Subcutaneous adipose tissue (tissue), 4 donors: ENCODE measurements around the gene EHD4. TPM values are rescaled to one million over a fixed set of nuclear protein-coding genes. Genes with fewer than 3 reads are reported as not detected.

Source experiments
- total RNA-seq, 4 donors: library from RNA; depleted of rRNA; stranded (reverse); fragments of >200 nt; gene quantifications; one replicate each; pipeline ENCODE4 v1.1.0, GENCODE V29; 2016
- TF ChIP-seq, protein P1 (sequence below): fragments of 450-650 bp; IDR thresholded peaks from one replicate; pipeline ENCODE4 v1.5.1; 2016; ENCODE audit warnings: low read depth, mild to moderate bottlenecking, control low read depth, antibody characterized with exemption, moderate library complexity

EHD4 gene
- total RNA-seq, 4 donors from 2014 or later: 24.8 to 43.2 (median 33.0) TPM

DNA sequence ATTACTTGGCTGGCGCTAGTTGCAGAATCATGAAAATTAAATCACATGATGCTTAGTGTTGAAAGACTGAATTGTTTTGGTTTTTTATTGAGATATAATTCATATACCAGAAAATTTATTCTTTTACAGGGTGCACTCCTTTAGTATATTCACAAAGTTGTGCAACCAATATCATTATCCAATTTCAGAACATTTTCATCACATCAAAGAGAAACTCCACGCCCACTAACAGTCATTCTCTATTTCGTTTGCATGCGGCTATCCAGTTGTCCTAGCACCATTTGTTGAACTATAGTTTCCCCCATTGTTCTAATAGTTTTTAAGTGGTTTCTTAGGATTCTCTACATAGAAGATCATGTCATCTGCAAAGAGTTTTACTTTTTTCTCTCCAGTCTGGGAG, 3.7 kb downstream of the EHD4 start:
- TF ChIP-seq, protein P1, sequence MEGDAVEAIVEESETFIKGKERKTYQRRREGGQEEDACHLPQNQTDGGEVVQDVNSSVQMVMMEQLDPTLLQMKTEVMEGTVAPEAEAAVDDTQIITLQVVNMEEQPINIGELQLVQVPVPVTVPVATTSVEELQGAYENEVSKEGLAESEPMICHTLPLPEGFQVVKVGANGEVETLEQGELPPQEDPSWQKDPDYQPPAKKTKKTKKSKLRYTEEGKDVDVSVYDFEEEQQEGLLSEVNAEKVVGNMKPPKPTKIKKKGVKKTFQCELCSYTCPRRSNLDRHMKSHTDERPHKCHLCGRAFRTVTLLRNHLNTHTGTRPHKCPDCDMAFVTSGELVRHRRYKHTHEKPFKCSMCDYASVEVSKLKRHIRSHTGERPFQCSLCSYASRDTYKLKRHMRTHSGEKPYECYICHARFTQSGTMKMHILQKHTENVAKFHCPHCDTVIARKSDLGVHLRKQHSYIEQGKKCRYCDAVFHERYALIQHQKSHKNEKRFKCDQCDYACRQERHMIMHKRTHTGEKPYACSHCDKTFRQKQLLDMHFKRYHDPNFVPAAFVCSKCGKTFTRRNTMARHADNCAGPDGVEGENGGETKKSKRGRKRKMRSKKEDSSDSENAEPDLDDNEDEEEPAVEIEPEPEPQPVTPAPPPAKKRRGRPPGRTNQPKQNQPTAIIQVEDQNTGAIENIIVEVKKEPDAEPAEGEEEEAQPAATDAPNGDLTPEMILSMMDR: no peak

DNA sequence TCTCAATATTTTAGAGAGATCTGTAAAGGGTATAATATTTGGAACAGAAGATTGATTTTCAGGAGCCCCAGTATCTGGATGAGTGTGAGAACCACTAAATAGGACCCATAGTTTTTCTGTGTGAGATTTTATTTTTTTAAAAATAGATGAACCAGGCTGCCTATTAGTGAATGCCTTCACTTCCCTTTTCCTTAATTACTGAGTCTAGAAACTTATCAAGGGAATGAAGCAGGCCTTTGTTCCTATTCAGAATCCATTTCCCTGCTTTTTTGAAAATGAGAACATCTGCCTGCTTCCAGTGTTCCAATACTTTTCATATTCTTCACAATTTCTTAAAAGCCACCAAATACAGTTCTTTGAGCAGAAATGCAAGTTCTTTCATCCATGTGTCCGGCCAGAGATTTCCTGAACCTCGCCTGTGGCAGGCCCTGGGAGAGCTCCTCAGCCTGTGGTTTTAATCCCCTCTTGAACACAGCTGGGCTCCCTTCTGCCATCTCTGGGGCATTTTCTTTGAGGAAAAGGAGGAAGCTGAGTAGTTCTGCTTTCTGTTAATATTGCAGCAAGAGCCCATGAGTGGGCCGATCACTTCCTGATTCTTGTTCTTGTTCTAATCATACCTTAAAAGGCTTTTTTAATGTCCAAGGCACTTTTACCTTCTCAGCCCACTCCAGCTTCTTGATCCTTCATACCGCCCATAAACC, 4.7 kb downstream of the EHD4 start:
- TF ChIP-seq, protein P1: no peak

DNA sequence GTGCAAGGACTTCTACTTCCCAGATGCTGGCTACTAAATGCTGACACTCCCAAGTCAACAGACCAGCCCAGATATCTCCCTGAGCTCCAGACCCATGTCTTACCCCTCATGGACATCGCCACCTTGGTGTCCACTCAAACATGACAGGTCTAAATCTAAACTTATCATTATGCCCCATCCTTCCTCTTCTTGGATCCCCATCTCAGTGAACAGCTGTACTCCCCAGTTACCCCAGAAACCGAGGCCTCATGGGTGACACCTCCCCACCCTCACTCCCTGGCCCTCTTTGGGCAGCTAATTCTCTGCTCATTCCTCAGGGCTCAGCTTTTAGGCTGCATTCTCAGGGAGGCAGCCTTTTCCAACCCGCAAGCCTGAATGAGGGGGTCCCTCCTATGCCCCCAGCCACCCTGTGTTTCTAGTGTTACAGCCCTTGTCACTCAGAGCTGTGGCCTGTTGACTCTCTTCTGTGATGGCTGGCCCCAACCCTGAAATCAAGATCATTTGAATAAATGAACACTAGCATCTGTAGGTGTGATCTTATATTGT, 5.4 kb downstream of the EHD4 start:
- TF ChIP-seq, protein P1: no peak

DNA sequence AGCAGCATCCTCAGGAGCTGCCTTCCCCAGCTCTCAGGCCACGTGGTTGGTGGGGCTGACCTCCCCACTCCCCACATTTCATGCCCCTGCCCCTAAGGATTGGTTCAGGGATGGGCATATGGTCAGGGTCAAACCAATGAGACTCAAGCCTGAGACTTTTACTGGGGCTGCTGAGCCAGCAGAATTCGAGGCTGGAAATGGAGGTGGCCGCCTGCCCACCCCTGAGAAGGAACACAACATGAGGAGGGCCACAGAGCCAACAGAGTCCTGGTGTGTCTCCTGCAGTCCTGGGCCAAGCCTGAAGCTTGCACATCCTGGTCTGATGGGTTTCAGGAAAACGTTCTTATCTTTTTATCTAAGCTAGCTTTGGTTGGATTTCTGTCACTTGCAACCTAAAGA, 5.9 kb downstream of the EHD4 start:
- TF ChIP-seq, protein P1: no peak

DNA sequence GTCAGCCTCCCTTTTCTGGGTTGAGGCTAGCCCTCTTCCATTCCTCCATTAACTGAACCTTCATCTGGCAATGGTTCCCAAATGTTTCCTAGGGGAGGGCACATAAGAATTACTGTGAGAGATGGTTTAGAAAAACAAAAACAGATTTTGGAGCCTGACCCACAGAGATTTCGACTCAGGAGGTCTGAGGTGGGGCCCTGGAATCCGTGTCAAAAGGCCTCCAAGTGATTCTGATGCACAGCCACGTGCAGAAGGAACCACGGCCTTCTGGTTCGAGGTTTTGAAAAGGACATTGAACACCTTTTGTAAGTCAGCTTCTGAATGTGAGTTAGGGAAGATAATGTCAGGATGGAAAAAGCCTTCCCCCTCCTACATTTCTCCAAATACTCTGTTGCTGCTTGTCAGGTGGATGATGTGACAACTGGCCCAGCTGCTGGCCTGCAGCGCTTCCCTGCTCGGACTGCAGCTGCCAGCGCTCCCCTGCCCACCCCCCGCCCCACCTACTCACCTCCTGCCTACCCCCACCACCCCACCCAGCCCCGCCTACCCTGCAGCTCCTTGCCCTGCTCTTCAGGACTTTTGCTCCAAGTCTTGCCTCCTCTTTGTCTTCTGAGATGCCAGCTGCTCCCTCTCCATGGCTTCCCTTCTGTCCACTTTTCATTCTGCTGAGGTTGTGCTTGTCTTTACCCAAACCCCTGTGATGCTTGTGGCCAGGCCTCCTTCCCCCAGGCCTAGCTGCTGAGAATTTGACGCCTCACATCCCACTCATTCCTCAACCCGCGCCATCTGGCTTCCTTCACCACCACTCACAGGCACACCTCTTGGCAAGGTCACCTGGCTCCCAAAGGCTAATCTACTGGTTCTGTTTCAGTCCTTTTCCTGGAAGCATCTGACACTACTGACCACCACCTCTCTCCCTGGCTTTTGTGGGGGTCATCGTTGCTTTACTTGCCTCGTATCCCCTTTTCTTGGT, 6.6 kb downstream of the EHD4 start:
- TF ChIP-seq, protein P1: no peak

DNA sequence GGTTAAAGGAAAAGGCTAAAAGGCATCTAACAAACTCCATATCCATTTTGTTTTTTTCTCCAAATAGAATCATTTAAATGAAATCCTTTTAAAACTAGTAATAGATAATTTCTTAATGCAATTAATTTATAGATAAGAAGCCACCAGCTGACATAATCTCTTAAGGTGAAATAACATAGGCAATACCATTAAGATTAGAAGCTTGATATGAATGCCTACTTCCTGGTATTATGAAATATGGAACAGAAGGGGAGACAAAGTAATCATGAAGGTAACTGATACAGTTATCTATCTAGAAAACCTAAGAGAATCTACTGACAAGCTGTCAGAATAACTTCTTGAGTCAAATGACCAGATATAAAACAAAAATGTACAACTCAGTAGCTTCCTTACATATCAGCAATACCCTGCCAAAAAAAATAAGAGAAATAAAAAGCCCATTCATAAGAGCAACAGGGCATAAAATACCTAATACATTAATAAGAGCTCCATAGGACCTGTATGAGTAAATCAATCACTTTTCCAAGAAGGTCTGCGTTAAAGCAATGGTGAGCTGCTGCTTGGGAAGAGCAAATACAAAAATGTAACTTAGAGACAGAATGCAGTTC, 10.7 kb downstream of the EHD4 start:
- TF ChIP-seq, protein P1: no peak
